ENCODE measurements around the gene NCBP2. TPM values are rescaled to one million over a fixed set of nuclear protein-coding genes. Genes with fewer than 3 reads are reported as not detected.
A peak's percentile ranks its signal among the peaks of the same experiment; 100 is the strongest.
"Not testable (repeated sequence)": the region's sequence is repeated elsewhere in the genome, so short reads cannot be mapped to it uniquely, and the experiment has no call there.

NCBP2 gene
- total RNA-seq, 2 donors from 2014 or later = 78.1 to 82.8 TPM

DNA sequence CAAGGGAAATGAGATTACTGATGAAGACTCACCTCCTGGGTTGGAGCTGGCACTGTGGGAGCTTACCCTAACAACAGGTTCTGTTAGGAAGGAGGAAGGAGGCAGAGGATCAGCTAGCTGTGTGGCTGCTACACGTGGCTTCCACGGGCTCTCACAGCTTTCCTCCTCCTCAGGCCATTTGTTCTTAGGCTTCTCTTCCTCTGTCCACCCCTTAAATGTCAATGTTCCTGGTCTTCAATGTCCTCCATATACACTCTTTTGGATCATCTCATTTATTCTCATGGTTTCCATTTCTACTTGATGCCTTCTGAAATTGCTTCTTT, 21.3 kb upstream of the NCBP2 start:
- no peaks in the 10 kb centered on the region for H3K9me3 Mint-ChIP-seq
- H3K4me1 Mint-ChIP-seq (ENCODE audit: low read depth in 2 of 2) = peaks cover 4 to 6% of the 10 kb centered on the region in 2 donors
- no peak overlapping the region for H3K4me3 Mint-ChIP-seq
- ATAC-seq (no peak), DNase-seq (ENCODE audit: low spot score) (no peak)
- no peaks in the 10 kb centered on the region for H3K36me3 Mint-ChIP-seq
- H3K27ac Mint-ChIP-seq = no peak overlapping the region
- H3K27me3 Mint-ChIP-seq = no peaks in the 10 kb centered on the region

DNA sequence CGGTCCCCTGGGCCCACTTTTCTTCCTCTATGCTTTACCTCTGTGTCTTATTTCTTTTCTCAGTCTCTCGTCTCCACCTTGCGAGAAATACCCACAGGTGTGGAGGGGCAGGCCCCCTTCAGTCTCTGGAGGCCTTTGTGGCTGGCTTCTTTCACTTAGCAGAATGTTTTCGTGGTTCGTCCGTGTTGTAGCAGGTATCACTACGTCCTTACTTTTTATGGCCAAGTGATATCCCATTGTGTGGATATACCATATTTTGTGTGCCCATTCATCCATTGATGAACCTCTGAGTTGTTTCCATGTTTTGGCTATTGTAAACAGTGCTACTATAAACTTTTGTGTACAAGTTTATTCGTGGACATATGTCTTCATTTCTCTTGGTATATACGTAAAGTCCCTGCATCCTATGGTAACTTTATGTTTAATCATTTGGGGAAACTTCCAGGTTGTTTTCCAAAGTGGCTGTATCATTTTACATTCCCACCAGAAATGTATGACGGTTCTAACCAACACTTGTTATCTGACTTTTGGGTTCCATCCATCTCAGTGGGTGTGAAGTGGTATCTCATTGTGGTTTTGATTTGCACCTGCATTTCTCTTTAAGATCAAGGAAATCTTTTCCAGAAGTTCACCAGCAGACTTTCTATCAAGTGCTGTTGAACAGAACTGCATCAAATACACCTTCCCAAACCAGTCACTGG, 20.8 kb upstream of the NCBP2 start:
- DNase-seq (ENCODE audit: low spot score) (no peak), ATAC-seq (no peak)
- no peak overlapping the region for H3K4me3 Mint-ChIP-seq
- H3K36me3 Mint-ChIP-seq = no peaks in the 10 kb centered on the region
- no peaks in the 10 kb centered on the region for H3K9me3 Mint-ChIP-seq
- no peaks in the 10 kb centered on the region for H3K27me3 Mint-ChIP-seq
- peaks cover 4 to 6% of the 10 kb centered on the region in 2 donors for H3K4me1 Mint-ChIP-seq (ENCODE audit: low read depth in 2 of 2)
- H3K27ac Mint-ChIP-seq = no peak overlapping the region

- Mint-ChIP-seq H3K36me3 (no peaks in the 10 kb centered on the region), H3K9me3 (no peaks in the 10 kb centered on the region), H3K27me3 (no peaks in the 10 kb centered on the region), H3K4me1 (ENCODE audit: low read depth in 2 of 2) (peaks cover 0 to under 1% of the 10 kb centered on the region in 2 donors), H3K4me3 (no peak overlapping the region), H3K27ac (no peak overlapping the region)
- no peak for ATAC-seq
- no peak for DNase-seq (ENCODE audit: low spot score)
Observed at GRCh38 chr3:196962108-196962929, 20.0 kb upstream of the NCBP2 start.

GRCh38 chr3:196954832-196955231, 12.5 kb upstream of the NCBP2 start:
- no peak for ATAC-seq
- no peaks in the 10 kb centered on the region for H3K4me1 Mint-ChIP-seq (ENCODE audit: low read depth in 2 of 2)
- H3K4me3 Mint-ChIP-seq = no peak overlapping the region
- H3K9me3 Mint-ChIP-seq = no peaks in the 10 kb centered on the region
- H3K27me3 Mint-ChIP-seq = no peaks in the 10 kb centered on the region
- no peaks in the 10 kb centered on the region for H3K36me3 Mint-ChIP-seq
- no peak overlapping the region for H3K27ac Mint-ChIP-seq
- no peak for DNase-seq (ENCODE audit: low spot score)

DNA sequence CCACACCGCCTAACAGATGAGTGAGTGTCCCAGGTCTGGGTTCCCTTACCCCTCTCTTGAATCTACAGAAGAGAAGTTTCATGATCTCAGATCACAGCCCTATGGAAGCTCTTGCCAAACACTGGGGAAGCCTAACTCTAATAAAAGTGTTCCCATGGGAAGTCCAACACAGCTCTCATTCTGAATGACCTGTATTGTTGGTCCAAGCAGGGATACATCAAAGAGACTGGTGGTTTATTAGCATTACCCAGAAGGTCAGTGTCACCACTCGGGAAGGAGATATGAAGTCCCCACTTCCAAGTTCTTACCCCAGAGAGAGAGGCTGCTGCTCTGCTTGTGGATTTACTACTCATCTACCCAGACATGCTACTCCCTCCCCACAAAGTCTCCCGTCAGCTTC, 9.0 kb upstream of the NCBP2 start:
- Mint-ChIP-seq H3K4me3 (no peak overlapping the region), H3K27me3 (no peaks in the 10 kb centered on the region), H3K27ac (no peak overlapping the region), H3K4me1 (ENCODE audit: low read depth in 2 of 2) (peaks cover 0 to 4% of the 10 kb centered on the region in 2 donors), H3K36me3 (no peaks in the 10 kb centered on the region), H3K9me3 (no peaks in the 10 kb centered on the region)
- DNase-seq (ENCODE audit: low spot score) = no peak
- no peak for ATAC-seq

- H3K27ac Mint-ChIP-seq = no peak overlapping the region
- no peak overlapping the region for H3K4me3 Mint-ChIP-seq
- H3K27me3 Mint-ChIP-seq = no peaks in the 10 kb centered on the region
- no peaks in the 10 kb centered on the region for H3K9me3 Mint-ChIP-seq
- peaks cover 0 to 8% of the 10 kb centered on the region in 2 donors for H3K4me1 Mint-ChIP-seq (ENCODE audit: low read depth in 2 of 2)
- DNase-seq (ENCODE audit: low spot score) (no peak), ATAC-seq (no peak)
- H3K36me3 Mint-ChIP-seq = no peaks in the 10 kb centered on the region
Observed at GRCh38 chr3:196949750-196950149, 7.4 kb upstream of the NCBP2 start.

DNA sequence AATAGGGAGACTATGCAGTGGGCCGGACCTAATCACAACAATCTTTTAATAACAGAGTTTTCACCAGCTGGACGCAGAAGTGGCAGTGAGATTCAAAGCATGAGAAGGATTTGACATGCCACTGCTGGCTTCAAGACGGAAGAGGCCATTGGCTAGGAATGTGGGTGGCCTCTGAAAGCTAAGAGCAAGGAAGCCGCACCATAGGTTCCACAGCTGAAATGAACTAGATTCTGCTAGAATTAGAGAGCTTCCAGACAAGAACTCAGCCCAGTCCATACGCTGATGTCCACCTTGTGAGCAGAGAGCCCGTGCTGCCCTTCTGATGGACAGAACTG, 6.9 kb upstream of the NCBP2 start:
- Mint-ChIP-seq H3K4me3 (no peak overlapping the region), H3K27ac (no peak overlapping the region), H3K4me1 (ENCODE audit: low read depth in 2 of 2) (peaks cover 0 to 12% of the 10 kb centered on the region in 2 donors), H3K36me3 (no peaks in the 10 kb centered on the region), H3K9me3 (no peaks in the 10 kb centered on the region), H3K27me3 (no peaks in the 10 kb centered on the region)
- DNase-seq (ENCODE audit: low spot score) (no peak), ATAC-seq (no peak)

DNA sequence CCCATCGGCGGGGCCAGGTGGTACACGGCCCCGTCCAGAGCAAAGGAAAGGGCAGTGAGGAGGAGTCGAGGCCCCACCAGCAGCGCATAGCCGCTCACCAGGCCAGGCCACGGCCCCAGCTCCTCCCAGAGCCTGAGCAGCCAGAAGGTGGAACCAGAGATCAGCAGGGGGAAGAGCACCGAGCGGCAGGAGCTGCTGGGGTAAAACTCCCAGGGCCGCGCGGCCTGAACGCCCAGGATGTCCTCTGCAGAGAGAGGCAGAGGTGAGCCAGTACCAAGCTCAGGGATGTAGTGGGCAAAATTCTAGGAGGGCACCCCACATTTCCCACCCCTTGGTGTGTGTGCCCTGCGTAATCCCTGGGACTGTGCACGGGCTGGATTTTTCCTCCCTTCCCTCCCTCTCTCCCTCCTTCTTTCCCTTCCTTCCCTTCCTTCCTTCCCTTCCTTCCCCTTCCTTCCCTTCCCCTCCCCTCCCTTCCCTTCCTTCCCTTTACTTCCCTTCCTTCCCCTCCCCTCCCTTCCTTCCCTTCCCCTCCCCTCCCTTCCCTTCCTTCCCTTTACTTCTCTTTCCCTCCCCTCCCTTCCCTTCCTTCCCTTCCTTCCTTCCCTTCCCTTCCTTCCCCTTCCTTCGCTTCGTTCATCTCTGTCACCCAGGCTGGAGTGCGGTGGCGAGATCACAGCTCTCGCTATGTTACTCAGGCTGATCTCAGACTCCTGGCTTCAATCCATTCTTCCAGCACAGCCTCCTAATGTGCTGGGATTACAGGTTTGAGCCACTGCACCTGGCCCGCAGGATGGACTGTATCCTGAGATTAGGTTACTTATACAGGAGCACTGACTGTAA, 6.3 kb upstream of the NCBP2 start:
- Mint-ChIP-seq H3K27me3 (no peaks in the 10 kb centered on the region), H3K36me3 (no peaks in the 10 kb centered on the region), H3K9me3 (no peaks in the 10 kb centered on the region), H3K4me3 (no peak overlapping the region), H3K4me1 (ENCODE audit: low read depth in 2 of 2) (peaks cover 0 to 14% of the 10 kb centered on the region in 2 donors), H3K27ac (no peak overlapping the region)
- DNase-seq (ENCODE audit: low spot score) (no peak), ATAC-seq (peak; percentile 22 to 36)

DNA sequence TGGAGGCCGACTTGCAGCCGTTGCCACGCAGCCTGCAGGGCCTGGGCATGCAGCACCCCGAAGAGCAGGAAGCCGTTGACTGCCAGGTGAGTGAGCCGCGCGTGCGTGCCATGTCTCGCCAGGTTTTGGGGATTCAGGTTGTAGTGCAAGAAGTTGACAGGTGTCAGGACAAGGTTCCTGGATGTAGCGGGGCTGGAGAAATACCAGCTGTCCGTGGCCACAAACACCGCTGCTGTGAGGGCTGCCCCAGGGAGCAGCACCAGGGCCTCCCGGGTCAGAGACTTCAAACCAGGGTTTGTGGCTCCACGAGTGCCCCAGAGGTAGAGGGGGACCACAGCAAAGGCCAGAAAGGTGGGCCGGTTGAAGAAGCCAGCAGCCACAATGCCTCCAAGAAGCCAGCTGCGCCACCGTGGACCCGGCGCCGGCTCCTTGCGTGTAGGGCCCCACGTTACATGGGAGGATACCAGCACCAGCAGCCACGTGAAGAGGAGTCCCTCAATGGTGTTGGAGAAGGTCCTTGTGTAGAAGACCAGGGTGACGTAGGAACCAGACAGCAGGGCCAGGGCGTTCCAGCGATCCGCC, 5.6 kb upstream of the NCBP2 start:
- no peak for ATAC-seq
- no peak overlapping the region for H3K4me3 Mint-ChIP-seq
- no peaks in the 10 kb centered on the region for H3K27me3 Mint-ChIP-seq
- no peaks in the 10 kb centered on the region for H3K9me3 Mint-ChIP-seq
- peaks cover 5% of the 10 kb centered on the region for H3K36me3 Mint-ChIP-seq
- no peak overlapping the region for H3K27ac Mint-ChIP-seq
- no peak for DNase-seq (ENCODE audit: low spot score)
- peaks cover 7 to 22% of the 10 kb centered on the region in 2 donors for H3K4me1 Mint-ChIP-seq (ENCODE audit: low read depth in 2 of 2)

GRCh38 chr3:196947136-196947859, 5.0 kb upstream of the NCBP2 start:
- no peak for DNase-seq (ENCODE audit: low spot score)
- H3K27me3 Mint-ChIP-seq = no peaks in the 10 kb centered on the region
- ATAC-seq = no peak
- no peak overlapping the region for H3K27ac Mint-ChIP-seq
- no peak overlapping the region for H3K4me3 Mint-ChIP-seq
- H3K9me3 Mint-ChIP-seq = no peaks in the 10 kb centered on the region
- peaks cover 8 to 22% of the 10 kb centered on the region in 2 donors for H3K4me1 Mint-ChIP-seq (ENCODE audit: low read depth in 2 of 2)
- peaks cover 5% of the 10 kb centered on the region for H3K36me3 Mint-ChIP-seq

DNA sequence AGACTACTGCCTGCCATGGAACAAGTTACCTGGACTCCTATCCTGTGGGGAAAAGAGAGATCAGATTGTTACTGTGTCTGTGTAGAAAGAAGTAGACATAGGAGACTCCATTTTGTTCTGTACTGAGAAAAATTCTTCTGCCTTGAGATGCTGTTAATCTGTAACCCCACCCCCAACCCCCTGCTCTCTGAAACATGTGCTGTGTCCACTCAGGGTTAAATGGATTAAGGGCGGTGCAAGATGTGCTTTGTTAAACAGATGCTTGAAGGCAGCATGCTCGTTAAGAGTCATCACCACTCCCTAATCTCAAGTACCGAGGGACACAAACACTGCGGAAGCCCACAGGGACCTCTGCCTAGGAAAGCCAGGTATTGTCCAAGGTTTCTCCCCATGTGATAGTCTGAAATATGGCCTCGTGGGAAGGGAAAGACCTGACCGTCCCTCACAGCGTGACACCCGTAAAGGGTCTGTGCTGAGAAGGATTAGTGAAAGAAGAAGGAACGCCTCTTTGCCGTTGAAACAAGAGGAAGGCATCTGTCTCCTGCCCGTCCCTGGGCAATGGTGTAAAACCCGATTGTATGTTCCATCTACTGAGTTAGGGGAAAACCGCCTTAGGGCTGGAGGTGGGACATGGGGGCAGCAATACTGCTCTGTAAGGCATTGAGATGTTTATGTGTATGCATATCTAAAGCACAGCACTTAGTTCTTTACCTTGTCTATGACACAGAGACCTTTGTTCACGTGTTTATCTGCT, 1.9 kb upstream of the NCBP2 start:
- H3K27ac Mint-ChIP-seq = peak overlapping the region in 1 of 2 donors; percentile 95
- not testable (repeated sequence) for H3K9me3 Mint-ChIP-seq; DNase-seq (ENCODE audit: low spot score); ATAC-seq; H3K27me3 Mint-ChIP-seq
- peaks cover 11% of the 10 kb centered on the region for H3K36me3 Mint-ChIP-seq
- peaks cover 31 to 42% of the 10 kb centered on the region in 2 donors for H3K4me1 Mint-ChIP-seq (ENCODE audit: low read depth in 2 of 2)
- H3K4me3 Mint-ChIP-seq = peak overlapping the region; percentile 99

DNA sequence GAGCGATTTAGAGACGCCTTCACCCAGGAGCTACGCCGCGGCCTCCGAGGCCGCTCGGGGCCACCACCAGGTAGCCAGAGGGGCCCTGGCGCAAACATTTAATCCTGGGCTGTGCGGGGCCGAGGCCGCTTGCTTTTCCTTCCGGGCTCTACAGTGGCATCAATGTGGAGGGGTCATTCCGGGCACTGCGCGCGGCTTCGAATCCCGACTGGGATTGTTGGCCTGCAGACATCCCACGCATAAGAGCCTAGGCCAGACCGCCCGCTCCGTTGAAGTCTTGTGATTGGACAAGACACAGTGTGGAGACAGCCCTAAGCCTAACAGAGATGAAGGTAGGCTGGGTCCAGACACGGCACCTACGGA, 568 bp upstream of the NCBP2 start:
- DNase-seq (ENCODE audit: low spot score) = no peak
- Mint-ChIP-seq H3K27ac (peak overlapping the region; percentile 95 to 97), H3K27me3 (no peaks in the 10 kb centered on the region), H3K4me1 (ENCODE audit: low read depth in 2 of 2) (peaks cover 35 to 42% of the 10 kb centered on the region in 2 donors), H3K9me3 (no peaks in the 10 kb centered on the region), H3K4me3 (peak overlapping the region; percentile 99), H3K36me3 (peaks cover 14% of the 10 kb centered on the region)
- ATAC-seq = peak; percentile 1 to 17

Data from natural killer cell treated with Interleukin-12 subunit alpha and Interleukin-12 subunit beta and Interleukin-15 and Interleukin-18, amount 100 ng/mL, for 72 hours (primary cell).